H9 (cell line): ENCODE results near the gene PLCL1. TPM values are rescaled to one million over a fixed set of nuclear protein-coding genes. Genes with fewer than 3 reads are reported as not detected.

ENCODE experiments used
- DNase-seq: peaks from one replicate; pipeline ENCODE4 v3.0.0-alpha.2; 2017
- H2AFZ ChIP-seq: one replicate; pipeline ENCODE4 v1.6.1; 2013; ENCODE audit warnings: mild to moderate bottlenecking, low read length, control low read depth, moderate library complexity
- H2AK5ac ChIP-seq: 2 replicates; pipeline ENCODE4 v1.6.1; 2013; ENCODE audit warnings: low read length, control low read depth, mixed read lengths; ENCODE audit not compliant: insufficient read length
- H2BK120ac ChIP-seq: one replicate; pipeline ENCODE4 v1.6.1; 2013; ENCODE audit warnings: low read depth, mild to moderate bottlenecking, low read length, control low read depth, inconsistent platforms; ENCODE audit not compliant: poor library complexity, severe bottlenecking
- H2BK12ac ChIP-seq: 2 replicates; pipeline ENCODE4 v1.6.1; 2013; ENCODE audit warnings: low read length, control low read depth, mixed read lengths, low read depth; ENCODE audit not compliant: insufficient read length
- H2BK15ac ChIP-seq: 2 replicates; pipeline ENCODE4 v1.6.1; 2013; ENCODE audit warnings: low read depth, low read length, control low read depth
- H2BK20ac ChIP-seq: one replicate; pipeline ENCODE4 v1.6.1; 2013; ENCODE audit warnings: low read depth, mild to moderate bottlenecking, low read length, control low read depth, inconsistent platforms; ENCODE audit not compliant: poor library complexity, severe bottlenecking
- H2BK5ac ChIP-seq: 2 replicates; pipeline ENCODE4 v1.6.1; 2013; ENCODE audit warnings: low read length, control low read depth, mixed read lengths; ENCODE audit not compliant: insufficient read length
- H3K14ac ChIP-seq: 2 replicates; pipeline ENCODE4 v1.6.1; 2013; ENCODE audit warnings: low read length, control low read depth; ENCODE audit not compliant: insufficient read depth
- H3K18ac ChIP-seq: 2 replicates; pipeline ENCODE4 v1.6.1; 2013; ENCODE audit warnings: low read depth, mild to moderate bottlenecking, mixed read lengths, low read length, control low read depth; ENCODE audit not compliant: insufficient read length
- H3K23ac ChIP-seq: 2 replicates; pipeline ENCODE4 v1.6.1; 2013; ENCODE audit warnings: low read length, control low read depth, mixed read lengths, low read depth; ENCODE audit not compliant: insufficient read length
- H3K23me2 ChIP-seq: 2 replicates; pipeline ENCODE4 v1.6.1; 2013; ENCODE audit warnings: low read depth, mild to moderate bottlenecking, mixed read lengths, low read length, control low read depth; ENCODE audit not compliant: insufficient read length, poor library complexity, severe bottlenecking
- H3K27ac ChIP-seq: 2 replicates; pipeline ENCODE4 v1.5.1; 2013; ENCODE audit warnings: low read length, control low read depth, mixed read lengths, low read depth; ENCODE audit not compliant: insufficient read length
- H3K27me3 ChIP-seq: 2 replicates; pipeline ENCODE4 v1.6.1; 2013; ENCODE audit warnings: low read length, control low read depth, inconsistent platforms; ENCODE audit not compliant: insufficient read depth
- H3K4ac ChIP-seq: 2 replicates; pipeline ENCODE4 v1.6.1; 2013; ENCODE audit warnings: low read depth, mild to moderate bottlenecking, control low read depth, inconsistent platforms, low read length, moderate library complexity
- H3K4me1 ChIP-seq: 2 replicates; pipeline ENCODE4 v1.6.1; 2013; ENCODE audit warnings: low read length, control low read depth, inconsistent platforms; ENCODE audit not compliant: insufficient read depth
- H3K4me2 ChIP-seq: 2 replicates; pipeline ENCODE4 v1.6.1; 2013; ENCODE audit warnings: low read length, control low read depth, mixed read lengths; ENCODE audit not compliant: insufficient read length, insufficient read depth
- H3K56ac ChIP-seq: 2 replicates; pipeline ENCODE4 v1.6.1; 2013; ENCODE audit warnings: low read depth, mild to moderate bottlenecking, mixed read lengths, low read length, control low read depth; ENCODE audit not compliant: insufficient read length
- H3K79me1 ChIP-seq: 2 replicates; pipeline ENCODE4 v1.6.1; 2013; ENCODE audit warnings: low read depth, mild to moderate bottlenecking, moderate library complexity, low read length, control low read depth, inconsistent platforms; ENCODE audit not compliant: insufficient read depth, poor library complexity, severe bottlenecking
- H3K79me2 ChIP-seq: 2 replicates; pipeline ENCODE4 v1.6.1; 2013; ENCODE audit warnings: low read length, control low read depth, inconsistent platforms; ENCODE audit not compliant: insufficient read depth
- H3K9ac ChIP-seq: 2 replicates; pipeline ENCODE4 v1.6.1; 2013; ENCODE audit warnings: low read length, control low read depth, mixed read lengths; ENCODE audit not compliant: insufficient read length; ENCODE audit errors: extremely low read depth
- H3K9me3 ChIP-seq: one replicate; pipeline ENCODE4 v1.6.1; 2013; ENCODE audit warnings: low read depth, low read length, inconsistent platforms; ENCODE audit not compliant: control insufficient read depth
- H3T11ph ChIP-seq: one replicate; pipeline ENCODE4 v1.6.1; 2013; ENCODE audit warnings: mild to moderate bottlenecking, low read length, control low read depth, inconsistent platforms
- H4K20me1 ChIP-seq: one replicate; pipeline ENCODE4 v1.6.1; 2013; ENCODE audit not compliant: control insufficient read depth, insufficient read length, insufficient read depth
- H4K5ac ChIP-seq: 2 replicates; pipeline ENCODE4 v1.6.1; 2013; ENCODE audit warnings: low read depth, mild to moderate bottlenecking, mixed read lengths, low read length, control low read depth; ENCODE audit not compliant: insufficient read length
- H4K8ac ChIP-seq: replicated peaks from 2 replicates; pipeline ENCODE4 v1.6.1; 2013; ENCODE audit warnings: low read length, control low read depth, mixed read lengths, low read depth; ENCODE audit not compliant: insufficient read length
- H4K91ac ChIP-seq: 2 replicates; pipeline ENCODE4 v1.6.1; 2013; ENCODE audit warnings: low read depth, mild to moderate bottlenecking, moderate library complexity, mixed read lengths, low read length, control low read depth; ENCODE audit not compliant: insufficient read length
- H3K27ac Mint-ChIP-seq, 3 experiments: 2 replicates in 2 of 3; 3 replicates in 1 of 3; pipeline ENCODE4 v1.8.0; 2020 to 2021; ENCODE audit warnings: mixed read lengths in 3 of 3, mild to moderate bottlenecking in 1 of 3, moderate library complexity in 1 of 3
- H3K27me3 Mint-ChIP-seq: 2 replicates; pipeline ENCODE4 v1.8.0; 2021; ENCODE audit warnings: low read depth, mild to moderate bottlenecking, moderate library complexity, mixed read lengths
- H3K36me3 Mint-ChIP-seq, 3 experiments: 2 replicates in 2 of 3; 3 replicates in 1 of 3; pipeline ENCODE4 v1.8.0; 2020 to 2021; ENCODE audit warnings: low read depth in 3 of 3, mixed read lengths in 3 of 3; ENCODE audit not compliant: insufficient read depth in 1 of 3
- H3K4me1 Mint-ChIP-seq, 2 experiments: 2 replicates each; pipeline ENCODE4 v1.8.0; 2020; ENCODE audit warnings: mixed read lengths in 2 of 2
- H3K4me3 Mint-ChIP-seq, 2 experiments: 2 replicates in 1 of 2; 3 replicates in 1 of 2; pipeline ENCODE4 v1.8.0; 2020 to 2021; ENCODE audit warnings: mild to moderate bottlenecking in 2 of 2, mixed read lengths in 2 of 2, moderate library complexity in 1 of 2
- H3K9me3 Mint-ChIP-seq, 2 experiments: 2 replicates in 1 of 2; 3 replicates in 1 of 2; pipeline ENCODE4 v1.8.0; 2020; ENCODE audit warnings: mild to moderate bottlenecking in 2 of 2, mixed read lengths in 2 of 2, moderate library complexity in 1 of 2
- CTCF ChIP-seq: fragments of 200-600 bp; sonication (generic); conservative IDR thresholded peaks from 3 replicates; pipeline ENCODE4 v1.8.0; 2021; ENCODE audit warnings: antibody characterized with exemption, mild to moderate bottlenecking
- WGBS: extraction: QIAGEN DNeasy Blood & Tissue Kit; methylation state at CpG from one replicate; pipeline ENCODE4 v1.1.7; 2013; ENCODE audit warnings: missing lambda C conversion rate, low lambda C conversion rate, mixed read lengths; ENCODE audit not compliant: insufficient read length; ENCODE audit errors: extremely low coverage; 5-methylcytosine and 5-hydroxymethylcytosine counted together
- total RNA-seq: library from RNA; stranded (reverse); gene quantifications from 2 replicates; pipeline ENCODE4 v1.2.1, GENCODE V29; 2021

Gene PLCL1
- total RNA-seq, 1 experiment from 2014 or later = 0.04 TPM

- H3K4me1 Mint-ChIP-seq = peaks cover 19 to 29% of the 10 kb centered on the region in 2 experiments
- Histone ChIP-seq H3K18ac (no peak overlapping the region), H2BK12ac (no peak overlapping the region), H3K79me2 (no peaks in the 10 kb centered on the region), H4K5ac (no peak overlapping the region), H3K27ac (no peak overlapping the region), H2BK20ac (no peak overlapping the region), H3K27me3 (no peaks in the 10 kb centered on the region), H4K91ac (no peak overlapping the region), H2AFZ (no peak overlapping the region), H2AK5ac (no peak overlapping the region), H2BK15ac (no peak overlapping the region), H2BK5ac (no peak overlapping the region), H4K20me1 (no peaks in the 10 kb centered on the region), H3K56ac (no peak overlapping the region), H2BK120ac (no peak overlapping the region), H4K8ac (no peak overlapping the region), H3K79me1 (no peaks in the 10 kb centered on the region), H3K23ac (no peak overlapping the region), H3K23me2 (no peaks in the 10 kb centered on the region), H3K9me3 (no peaks in the 10 kb centered on the region), H3K14ac (no peak overlapping the region), H3K4me1 (0 out of 2 replicates have a peak, but pooled peaks cover 6% of the 10 kb centered on the region), H3K4ac (no peak overlapping the region), H3T11ph (no peak overlapping the region), H3K4me2 (no peak overlapping the region), H3K9ac (no peak overlapping the region)
- H3K36me3 Mint-ChIP-seq = no peaks in the 10 kb centered on the region
- H3K27me3 Mint-ChIP-seq = no peaks in the 10 kb centered on the region
- no peak for DNase-seq
- no peaks in the 10 kb centered on the region for H3K9me3 Mint-ChIP-seq
- no peak overlapping the region for H3K27ac Mint-ChIP-seq
- no peak overlapping the region for H3K4me3 Mint-ChIP-seq
- TF ChIP-seq CTCF = no peak
- no CpG with 5 or more reads among the region's 2 CpGs for WGBS
These were observed 65.7 kb downstream of the PLCL1 start for GRCh38 chr2:197870137-197870536.
